K562 (cell line): ENCODE results near the gene OPA3. TPM values are rescaled to one million over a fixed set of nuclear protein-coding genes. Genes with fewer than 3 reads are reported as not detected.
A peak's percentile ranks its signal among the peaks of the same experiment; 100 is the strongest.

ENCODE experiments used
- ARID4B ChIP-seq: sonication (generic); formaldehyde crosslinking; IDR thresholded peaks from 2 replicates; pipeline ENCODE4 v1.8.0; 2022; ENCODE audit warnings: mild to moderate bottlenecking, missing genetic modification reagents
- ASH1L ChIP-seq: fragments of 450-650 bp; IDR thresholded peaks from 2 replicates; pipeline ENCODE4 v1.6.1; 2018; ENCODE audit warnings: borderline replicate concordance, mild to moderate bottlenecking, low read depth; ENCODE audit not compliant: partially characterized antibody
- ATF7 ChIP-seq: fragments of 450-650 bp; IDR thresholded peaks from 2 replicates; pipeline ENCODE4 v1.7.1; 2014; ENCODE audit warnings: mild to moderate bottlenecking, moderate library complexity
- BHLHE40 ChIP-seq: IDR thresholded peaks from 2 replicates; pipeline ENCODE4 v1.6.1; 2011; ENCODE audit warnings: low read length, improper control_type of control experiment
- ELF2 ChIP-seq: fragments of 250-450 bp; sonication (Bioruptor Pico); IDR thresholded peaks from 2 replicates; pipeline ENCODE4 v1.5.0; 2021; ENCODE audit warnings: mild to moderate bottlenecking
- JUND ChIP-seq, 2 experiments: IDR thresholded peaks; 2 replicates in 1 of 2; 3 replicates in 1 of 2; pipeline ENCODE4 v1.6.1; 2011; ENCODE audit warnings: borderline replicate concordance in 2 of 2, low read depth in 2 of 2, low read length in 2 of 2, improper control_type of control experiment in 1 of 2, missing biosample characterization in 1 of 2, missing genetic modification characterization in 1 of 2, missing genetic modification reagents in 1 of 2
- MBD2 ChIP-seq: sonication (generic); IDR thresholded peaks from 2 replicates; pipeline ENCODE4 v1.6.1; 2016; ENCODE audit warnings: low read depth, borderline replicate concordance
- NFYB ChIP-seq: IDR thresholded peaks from 2 replicates; pipeline ENCODE4 v1.6.1; 2011; ENCODE audit warnings: mild to moderate bottlenecking, moderate library complexity; ENCODE audit not compliant: insufficient read length; ENCODE audit errors: extremely low read depth
- POLR2A ChIP-seq: fragments of 450-650 bp; conservative IDR thresholded peaks from 2 replicates; pipeline ENCODE4 v1.6.1; 2016
- POLR2AphosphoS5 ChIP-seq: IDR thresholded peaks from 2 replicates; pipeline ENCODE4 v1.6.1; 2011; ENCODE audit warnings: mild to moderate bottlenecking, low read depth, low read length, moderate library complexity; ENCODE audit not compliant: control insufficient read depth, insufficient read depth
- POLR2B ChIP-seq: fragments of 450-650 bp; IDR thresholded peaks from 2 replicates; pipeline ENCODE4 v1.6.1; 2018; ENCODE audit warnings: low read depth; ENCODE audit not compliant: partially characterized antibody
- POLR2G ChIP-seq: fragments of 200-400 bp; formaldehyde crosslinking; IDR thresholded peaks from 2 replicates; pipeline ENCODE4 v1.6.1; 2017; ENCODE audit warnings: low read depth, mild to moderate bottlenecking, antibody characterized with exemption, low read length, moderate library complexity
- PRDM10 ChIP-seq: fragments of 450-650 bp; IDR thresholded peaks from 2 replicates; pipeline ENCODE4 v1.6.1; 2018; ENCODE audit not compliant: partially characterized antibody
- SP2 ChIP-seq: IDR thresholded peaks from 2 replicates; pipeline ENCODE4 v1.6.1; 2011; ENCODE audit warnings: mild to moderate bottlenecking, low read depth, low read length, moderate library complexity; ENCODE audit not compliant: poor library complexity, severe bottlenecking; ENCODE audit errors: extremely low read depth
- SUPT5H ChIP-seq: fragments of 450-650 bp; IDR thresholded peaks from 2 replicates; pipeline ENCODE4 v1.6.1; 2016
- TARDBP ChIP-seq: fragments of 450-650 bp; IDR thresholded peaks from 2 replicates; pipeline ENCODE4 v1.6.1; 2016
- TCF7L2 ChIP-seq: fragments of 150-350 bp; IDR thresholded peaks from 2 replicates; pipeline ENCODE4 v1.6.1; 2016; ENCODE audit warnings: low read depth, mild to moderate bottlenecking, low read length, moderate library complexity
- ZNF184 ChIP-seq: sonication (generic); formaldehyde crosslinking; IDR thresholded peaks from 2 replicates; pipeline ENCODE4 v1.5.0; 2020; ENCODE audit warnings: missing genetic modification reagents
- polyA plus RNA-seq, 8 experiments: library from polyadenylated mRNA; depleted of rRNA in 4 of 8; stranded (reverse) in 5 of 8; unstranded in 3 of 8; fragments of >200 nt; fragmentation: Nextera tagmentation in 2 of 8; fragmentation: Illumina TruSeq in 1 of 8; extraction: Ambion mirVana in 2 of 8; extraction: Trizol in 1 of 8; gene quantifications; 2 replicates each; pipeline versions ENCODE4 v1.2.1 to v1.2.3, GENCODE V29; 2011 to 2014; ENCODE audit warnings: inconsistent platforms in 1 of 8, missing spikeins in 1 of 8
- total RNA-seq, 7 experiments: library from RNA; depleted of rRNA in 6 of 7; stranded (reverse); fragments of >200 nt in 6 of 7; fragmentation: Illumina TruSeq in 2 of 7; extraction: Trizol in 2 of 7; gene quantifications; 2 replicates each; pipeline versions ENCODE4 v1.2.1 to v1.2.3, GENCODE V29; 2011 to 2021; ENCODE audit warnings: low replicate concordance in 1 of 7

OPA3 gene
- total and polyA plus RNA-seq, 9 of the 15 experiments (the other 6 are each of a cell fraction or from before 2014, with no cell fraction given), result 1.4 to 18.8 (median 9.0) TPM

DNA sequence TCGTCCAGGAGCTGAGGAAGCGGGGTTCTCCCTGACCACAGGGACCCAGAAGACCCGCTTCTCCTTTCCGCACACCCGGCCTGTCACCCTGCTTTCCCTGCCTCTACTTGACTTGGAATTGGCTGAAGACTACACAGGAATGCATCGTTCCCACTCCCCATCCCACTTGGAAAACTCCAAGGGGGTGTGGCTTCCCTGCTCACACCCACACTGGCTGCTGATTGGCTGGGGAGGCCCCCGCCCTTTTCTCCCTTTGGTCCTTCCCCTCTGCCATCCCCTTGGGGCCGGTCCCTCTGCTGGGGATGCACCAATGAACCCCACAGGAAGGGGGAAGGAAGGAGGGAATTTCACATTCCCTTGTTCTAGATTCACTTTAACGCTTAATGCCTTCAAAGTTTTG, 58.5 kb downstream of the OPA3 start (continued):
- TF ChIP-seq TCF7L2 (peak; percentile 64; the same call in 1 of the 2 replicates), BHLHE40 (0 out of 2 replicates have a peak, but pooled peaks have one; percentile 4), JUND (IDR thresholded peaks at IDR 0.05; ENCODE audit: borderline replicate concordance, low read depth, low read length) (peak; percentile 43; the same call in 1 of the 2 replicates), JUND (tag; IDR thresholded peaks at IDR 0.05; ENCODE audit: borderline replicate concordance, low read depth, low read length) (no peak), ELF2 (no peak), MBD2 (peak; percentile 91), SUPT5H (peak; percentile 5; the same call in 1 of the 2 replicates), TARDBP (no peak), POLR2AphosphoS5 (peak; percentile 56), NFYB (peak; percentile 84), POLR2A (0 out of 2 replicates have a peak, but pooled peaks have one; percentile 25), POLR2B (peak; percentile 8), ZNF184 (CRISPR knock-in tag) (no peak), ASH1L (peak; percentile 63), PRDM10 (peak; percentile 98), ARID4B (CRISPR knock-in tag) (no peak), SP2 (peak; percentile 26), POLR2G (peak; percentile 40; the same call in 1 of the 2 replicates), ATF7 (peak; percentile 89)
- TF ChIP-seq, all 486 proteins: peak for 22
